Loucy (cell line): ENCODE data around the gene GRK1.

Experiments used
- EZH2phosphoT487 ChIP-seq: fragments of 200-600 bp; IDR thresholded peaks from 2 replicates; pipeline ENCODE4 v1.6.1; 2018; ENCODE audit warnings: antibody characterized with exemption, mild to moderate bottlenecking, moderate library complexity, borderline replicate concordance
- TF ChIP-seq, protein P1 (sequence below): fragments of 200-600 bp; sonication (generic); conservative IDR thresholded peaks from 2 replicates; pipeline ENCODE4 v1.5.1; 2014; ENCODE audit warnings: mild to moderate bottlenecking, antibody characterized with exemption, low read length

DNA sequence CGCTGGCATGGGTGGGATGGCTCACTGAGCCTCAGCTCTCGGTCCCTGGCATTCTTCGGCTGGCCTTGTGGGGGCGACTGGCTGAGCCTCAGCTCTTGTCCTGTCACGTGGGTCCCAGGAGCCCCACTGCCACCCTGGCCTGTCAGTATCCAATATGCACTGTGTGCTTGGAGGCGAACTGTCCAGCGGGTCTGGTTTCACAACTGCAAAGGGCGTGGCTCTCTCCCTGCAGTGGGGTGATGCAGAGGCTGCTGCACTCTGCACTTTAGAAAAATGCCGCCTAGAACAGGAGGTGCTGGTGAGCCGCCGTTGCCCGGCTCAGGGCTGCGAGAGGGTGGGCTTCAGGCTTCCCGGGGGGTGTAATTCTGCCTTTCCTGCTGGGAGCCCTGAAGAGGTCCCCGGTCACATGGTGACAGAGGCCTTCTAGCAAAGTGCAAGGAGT, 75.0 kb downstream of the GRK1 start:
- TF ChIP-seq, protein P1, sequence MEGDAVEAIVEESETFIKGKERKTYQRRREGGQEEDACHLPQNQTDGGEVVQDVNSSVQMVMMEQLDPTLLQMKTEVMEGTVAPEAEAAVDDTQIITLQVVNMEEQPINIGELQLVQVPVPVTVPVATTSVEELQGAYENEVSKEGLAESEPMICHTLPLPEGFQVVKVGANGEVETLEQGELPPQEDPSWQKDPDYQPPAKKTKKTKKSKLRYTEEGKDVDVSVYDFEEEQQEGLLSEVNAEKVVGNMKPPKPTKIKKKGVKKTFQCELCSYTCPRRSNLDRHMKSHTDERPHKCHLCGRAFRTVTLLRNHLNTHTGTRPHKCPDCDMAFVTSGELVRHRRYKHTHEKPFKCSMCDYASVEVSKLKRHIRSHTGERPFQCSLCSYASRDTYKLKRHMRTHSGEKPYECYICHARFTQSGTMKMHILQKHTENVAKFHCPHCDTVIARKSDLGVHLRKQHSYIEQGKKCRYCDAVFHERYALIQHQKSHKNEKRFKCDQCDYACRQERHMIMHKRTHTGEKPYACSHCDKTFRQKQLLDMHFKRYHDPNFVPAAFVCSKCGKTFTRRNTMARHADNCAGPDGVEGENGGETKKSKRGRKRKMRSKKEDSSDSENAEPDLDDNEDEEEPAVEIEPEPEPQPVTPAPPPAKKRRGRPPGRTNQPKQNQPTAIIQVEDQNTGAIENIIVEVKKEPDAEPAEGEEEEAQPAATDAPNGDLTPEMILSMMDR, result peak; percentile 62
- TF ChIP-seq EZH2phosphoT487, result no peak
